KG1 (cell line): ENCODE data around the gene ABCG8.

ENCODE experiments used
- DNase-seq: peaks from one replicate; lab custom pipeline; 2025; lab: John Stamatoyannopoulos, UW

ABCG8 gene

GRCh38 chr2:43838560-43839267, at the start of gene ABCG8, which contains the start of gene ABCG5:
Gene ABCG8, plus strand, starts transcription at chr2:43838971. Its CDS starts 83 bp downstream, at chr2:43839054.
Gene ABCG5, minus strand, starts transcription at chr2:43838839. Its CDS starts 160 bp downstream, at chr2:43838679.
- no peak for DNase-seq

- no peak for DNase-seq
These were observed 48.6 kb upstream of the ABCG8 start for GRCh38 chr2:43790147-43790546.

GRCh38 chr2:43791035-43791765, 47.6 kb upstream of the ABCG8 start:
- no peak for DNase-seq

GRCh38 chr2:43792653-43793052, 46.1 kb upstream of the ABCG8 start:
- DNase-seq = no peak

GRCh38 chr2:43794956-43795355, 43.8 kb upstream of the ABCG8 start:
- DNase-seq = no peak

- no peak for DNase-seq
These were observed 42.6 kb upstream of the ABCG8 start for GRCh38 chr2:43796206-43796605.

- no peak for DNase-seq
These were observed 40.5 kb upstream of the ABCG8 start for GRCh38 chr2:43798300-43798699.

GRCh38 chr2:43800894-43801293, 37.9 kb upstream of the ABCG8 start:
- DNase-seq = no peak

- no peak for DNase-seq
These were observed 36.6 kb upstream of the ABCG8 start for GRCh38 chr2:43802135-43802534.

- no peak for DNase-seq
These were observed 35.7 kb upstream of the ABCG8 start for GRCh38 chr2:43803113-43803512.

- DNase-seq = no peak
These were observed 32.1 kb upstream of the ABCG8 start for GRCh38 chr2:43806719-43807031.

GRCh38 chr2:43810452-43810851, 28.3 kb upstream of the ABCG8 start:
- no peak for DNase-seq

GRCh38 chr2:43810888-43811287, 27.9 kb upstream of the ABCG8 start:
- no peak for DNase-seq

GRCh38 chr2:43812006-43812405, 26.8 kb upstream of the ABCG8 start:
- no peak for DNase-seq

- no peak for DNase-seq
These were observed 25.8 kb upstream of the ABCG8 start for GRCh38 chr2:43812947-43813346.

- DNase-seq = no peak
These were observed 24.1 kb upstream of the ABCG8 start for GRCh38 chr2:43814711-43815110.

- DNase-seq = no peak
These were observed 20.0 kb upstream of the ABCG8 start for GRCh38 chr2:43818761-43819160.

GRCh38 chr2:43819491-43820163, 19.1 kb upstream of the ABCG8 start:
- no peak for DNase-seq

GRCh38 chr2:43822839-43823238, 15.9 kb upstream of the ABCG8 start:
- DNase-seq = no peak

- no peak for DNase-seq
These were observed 15.0 kb upstream of the ABCG8 start for GRCh38 chr2:43823751-43824150.

GRCh38 chr2:43824512-43824911, 14.3 kb upstream of the ABCG8 start:
- no peak for DNase-seq

- no peak for DNase-seq
These were observed 13.7 kb upstream of the ABCG8 start for GRCh38 chr2:43824951-43825493.

- DNase-seq = no peak
These were observed 12.9 kb upstream of the ABCG8 start for GRCh38 chr2:43825841-43826240.
